Keratinocyte (primary cell): ENCODE measurements around the gene CTSA. TPM values are rescaled to one million over a fixed set of nuclear protein-coding genes. Genes with fewer than 3 reads are reported as not detected.

ENCODE experiments used
- DNase-seq: peaks from one replicate; pipeline ENCODE4 v3.0.0-alpha.2; 2011; ENCODE audit warnings: low read depth, missing footprints, low spot score
- FAIRE-seq: peaks from 2 replicates; lab custom pipeline; 2011; peaks lifted over from hg19 to GRCh38; lab: Jason Lieb, UNC
- H2AFZ ChIP-seq: 2 replicates; pipeline ENCODE4 v1.6.0; 2012; ENCODE audit warnings: low read length, control low read depth, inconsistent platforms; ENCODE audit not compliant: control insufficient read depth
- H3K27ac ChIP-seq: 2 replicates; pipeline ENCODE4 v1.5.1; 2011; ENCODE audit warnings: low read length; ENCODE audit not compliant: control insufficient read depth, insufficient read depth
- H3K27me3 ChIP-seq: 3 replicates; pipeline ENCODE4 v1.6.0; 2011; ENCODE audit warnings: low read length; ENCODE audit not compliant: control insufficient read depth, insufficient read depth; ENCODE audit errors: extremely low read depth
- H3K36me3 ChIP-seq, 2 experiments: 2 replicates in 1 of 2; 3 replicates in 1 of 2; pipeline ENCODE4 v1.5.1; 2011; ENCODE audit warnings: low read length in 2 of 2, mild to moderate bottlenecking in 1 of 2; ENCODE audit not compliant: control insufficient read depth in 2 of 2, insufficient read depth in 2 of 2; ENCODE audit errors: extremely low read depth in 1 of 2
- H3K4me1 ChIP-seq: 3 replicates; pipeline ENCODE4 v1.5.1; 2011; ENCODE audit warnings: low read length; ENCODE audit not compliant: control insufficient read depth, insufficient read depth; ENCODE audit errors: extremely low read depth
- H3K4me2 ChIP-seq: 3 replicates; pipeline ENCODE4 v1.6.0; 2011; ENCODE audit warnings: low read depth, low read length; ENCODE audit not compliant: control insufficient read depth, insufficient read depth; ENCODE audit errors: extremely low read depth
- H3K4me3 ChIP-seq, 3 experiments: fragments of 200-600 bp in 1 of 3; sonication (generic) in 1 of 3; 2 replicates in 2 of 3; 3 replicates in 1 of 3; pipeline ENCODE4 v1.5.1; 2011 to 2016; ENCODE audit warnings: low read length in 3 of 3, mild to moderate bottlenecking in 3 of 3, control low read depth in 2 of 3, inconsistent platforms in 1 of 3, low read depth in 1 of 3, mixed read lengths in 1 of 3, mixed run types in 1 of 3, moderate library complexity in 1 of 3; ENCODE audit not compliant: control insufficient read depth in 2 of 3, insufficient read depth in 2 of 3; ENCODE audit errors: extremely low read depth in 1 of 3
- H3K79me2 ChIP-seq: 2 replicates; pipeline ENCODE4 v1.6.0; 2012; ENCODE audit warnings: low read length; ENCODE audit not compliant: control insufficient read depth, insufficient read depth
- H3K9ac ChIP-seq: 3 replicates; pipeline ENCODE4 v1.6.0; 2011; ENCODE audit warnings: low read length; ENCODE audit not compliant: control insufficient read depth, insufficient read depth; ENCODE audit errors: extremely low read depth
- H3K9me1 ChIP-seq: 3 replicates; pipeline ENCODE4 v1.6.0; 2011; ENCODE audit warnings: low read length; ENCODE audit not compliant: control insufficient read depth, insufficient read depth; ENCODE audit errors: extremely low read depth
- H3K9me3 ChIP-seq: 2 replicates; pipeline ENCODE4 v1.5.1; 2012; ENCODE audit warnings: low read depth, low read length; ENCODE audit not compliant: control insufficient read depth
- H4K20me1 ChIP-seq: 3 replicates; pipeline ENCODE4 v1.6.0; 2011; ENCODE audit warnings: low read length; ENCODE audit not compliant: control insufficient read depth, insufficient read depth; ENCODE audit errors: extremely low read depth
- EZH2 ChIP-seq: IDR thresholded peaks from one replicate; pipeline ENCODE4 v1.6.1; 2012; ENCODE audit warnings: inconsistent platforms, mild to moderate bottlenecking, low read length, moderate library complexity
- dilution Hi-C: fragments of 300-500 bp; cut with MboI; formaldehyde crosslinking; loops from one replicate; pipeline ENCODE4 v1.7.0; 2020; ENCODE audit warnings: low sequenced_read_pairs; ENCODE audit not compliant: extremely low pct_ligation_motif_present
- polyA plus RNA-seq, 5 experiments: library from polyadenylated mRNA; depleted of rRNA in 3 of 5; stranded (reverse) in 3 of 5; stranded (forward) in 1 of 5; unstranded in 1 of 5; fragments of >200 nt; gene quantifications; 1 replicate in 1 of 5; 2 replicates in 3 of 5; 3 replicates in 1 of 5; pipeline versions ENCODE4 v1.2.1 to v1.2.3, GENCODE V29; 2011 to 2012; ENCODE audit warnings: missing spikeins in 2 of 5, low read depth in 1 of 5, low replicate concordance in 1 of 5
- TF ChIP-seq, protein P1 (sequence below), 3 experiments: IDR thresholded peaks in 1 of 3; conservative IDR thresholded peaks in 1 of 3; optimal IDR thresholded peaks in 1 of 3; 2 replicates in 2 of 3; 3 replicates in 1 of 3; pipeline versions ENCODE3 to v1.5.1; 2011; ENCODE audit warnings: low read length in 3 of 3, mild to moderate bottlenecking in 3 of 3, moderate library complexity in 2 of 3, control low read depth in 1 of 3, inconsistent platforms in 1 of 3; ENCODE audit not compliant: insufficient read depth in 2 of 3; ENCODE audit errors: extremely low read depth in 1 of 3

Gene CTSA
- polyA plus RNA-seq, 1 donor (not counting 4 experiments of a cell fraction or from before 2014, with no cell fraction given): 38.6 TPM

DNA sequence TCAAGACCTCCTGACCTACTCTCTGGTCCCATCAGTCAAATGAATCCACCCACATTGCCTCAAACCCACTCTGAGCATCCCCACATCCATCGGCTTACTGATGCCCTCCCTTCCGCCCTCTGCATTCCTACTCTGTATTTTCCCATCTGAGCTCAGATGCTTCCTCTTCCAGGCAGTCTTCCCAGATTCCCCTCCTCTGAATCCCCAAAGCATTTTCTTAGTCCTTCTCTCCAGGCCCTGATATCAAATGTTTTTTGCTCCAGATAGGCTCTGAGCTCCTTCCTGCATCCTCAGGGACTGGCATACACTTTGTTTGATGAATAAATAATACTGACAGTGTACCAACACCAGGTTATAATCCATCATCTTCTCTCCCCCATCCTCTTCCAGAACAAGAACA, 16.9 kb downstream of the CTSA start:
- TF ChIP-seq, protein P1, sequence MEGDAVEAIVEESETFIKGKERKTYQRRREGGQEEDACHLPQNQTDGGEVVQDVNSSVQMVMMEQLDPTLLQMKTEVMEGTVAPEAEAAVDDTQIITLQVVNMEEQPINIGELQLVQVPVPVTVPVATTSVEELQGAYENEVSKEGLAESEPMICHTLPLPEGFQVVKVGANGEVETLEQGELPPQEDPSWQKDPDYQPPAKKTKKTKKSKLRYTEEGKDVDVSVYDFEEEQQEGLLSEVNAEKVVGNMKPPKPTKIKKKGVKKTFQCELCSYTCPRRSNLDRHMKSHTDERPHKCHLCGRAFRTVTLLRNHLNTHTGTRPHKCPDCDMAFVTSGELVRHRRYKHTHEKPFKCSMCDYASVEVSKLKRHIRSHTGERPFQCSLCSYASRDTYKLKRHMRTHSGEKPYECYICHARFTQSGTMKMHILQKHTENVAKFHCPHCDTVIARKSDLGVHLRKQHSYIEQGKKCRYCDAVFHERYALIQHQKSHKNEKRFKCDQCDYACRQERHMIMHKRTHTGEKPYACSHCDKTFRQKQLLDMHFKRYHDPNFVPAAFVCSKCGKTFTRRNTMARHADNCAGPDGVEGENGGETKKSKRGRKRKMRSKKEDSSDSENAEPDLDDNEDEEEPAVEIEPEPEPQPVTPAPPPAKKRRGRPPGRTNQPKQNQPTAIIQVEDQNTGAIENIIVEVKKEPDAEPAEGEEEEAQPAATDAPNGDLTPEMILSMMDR (optimal IDR thresholded peaks at IDR 0.05 in 1 of 3, IDR thresholded peaks at IDR 0.05 in 1 of 3, conservative IDR thresholded peaks at IDR 0.05 in 1 of 3; ENCODE audit: extremely low read depth in 1 of 3, insufficient read depth in 2 of 3, low read length in 3 of 3): no peak
- TF ChIP-seq EZH2: no peak
- Histone ChIP-seq H2AFZ (no peak overlapping the region), H3K36me3 (peaks cover 7 to 11% of the 10 kb centered on the region in 2 experiments), H3K4me1 (peaks cover 29% of the 10 kb centered on the region), H3K4me3 (no peak overlapping the region), H4K20me1 (no peaks in the 10 kb centered on the region), H3K9me3 (no peaks in the 10 kb centered on the region), H3K27me3 (no peaks in the 10 kb centered on the region), H3K4me2 (no peak overlapping the region), H3K79me2 (no peaks in the 10 kb centered on the region), H3K9ac (no peak overlapping the region), H3K27ac (no peak overlapping the region), H3K9me1 (peaks cover 7% of the 10 kb centered on the region)
- dilution Hi-C loops: no loop called here
- DNase-seq (no peak), FAIRE-seq (no peak)

DNA sequence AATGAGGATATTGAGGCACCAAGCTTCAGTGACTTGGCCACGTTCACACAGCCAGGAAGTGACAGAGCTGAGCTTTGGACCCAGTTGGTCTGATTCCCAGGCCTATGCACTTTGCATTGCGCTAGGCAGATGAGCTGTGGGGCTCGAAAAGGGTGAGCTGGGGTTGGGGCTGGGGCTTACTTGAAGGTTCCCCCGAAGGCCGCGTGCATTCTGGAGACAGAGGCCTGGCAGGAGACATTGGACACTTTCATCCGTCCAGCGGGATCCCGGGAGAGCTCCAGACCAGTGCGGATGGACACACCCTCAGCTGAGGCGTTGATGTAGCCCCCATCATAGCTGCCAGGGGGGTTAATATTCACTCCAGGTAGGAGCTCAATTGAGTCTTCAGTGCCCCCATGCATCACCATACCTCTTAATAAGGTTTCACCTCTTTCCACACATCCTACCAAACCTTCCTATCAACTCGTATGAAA, 18.2 kb downstream of the CTSA start:
- H3K36me3 ChIP-seq: peaks cover 7 to 11% of the 10 kb centered on the region in 2 experiments
- H3K9me1 ChIP-seq: peaks cover 7% of the 10 kb centered on the region
- H3K27ac ChIP-seq: no peak overlapping the region
- peaks cover 29% of the 10 kb centered on the region for H3K4me1 ChIP-seq
- DNase-seq (no peak), FAIRE-seq (no peak)
- TF ChIP-seq, protein P1 (optimal IDR thresholded peaks at IDR 0.05 in 1 of 3, IDR thresholded peaks at IDR 0.05 in 1 of 3, conservative IDR thresholded peaks at IDR 0.05 in 1 of 3; ENCODE audit: extremely low read depth in 1 of 3, insufficient read depth in 2 of 3, low read length in 3 of 3): no peak
- no peak for TF ChIP-seq EZH2
- dilution Hi-C loops: no loop called here
- no peak overlapping the region for H3K4me2 ChIP-seq
- no peaks in the 10 kb centered on the region for H3K27me3 ChIP-seq
- H3K4me3 ChIP-seq: no peak overlapping the region
- H3K79me2 ChIP-seq: no peaks in the 10 kb centered on the region
- no peaks in the 10 kb centered on the region for H4K20me1 ChIP-seq
- no peaks in the 10 kb centered on the region for H3K9me3 ChIP-seq
- no peak overlapping the region for H3K9ac ChIP-seq
- H2AFZ ChIP-seq: no peak overlapping the region
